ENCODE measurements around the gene ANKRD16.

DNA sequence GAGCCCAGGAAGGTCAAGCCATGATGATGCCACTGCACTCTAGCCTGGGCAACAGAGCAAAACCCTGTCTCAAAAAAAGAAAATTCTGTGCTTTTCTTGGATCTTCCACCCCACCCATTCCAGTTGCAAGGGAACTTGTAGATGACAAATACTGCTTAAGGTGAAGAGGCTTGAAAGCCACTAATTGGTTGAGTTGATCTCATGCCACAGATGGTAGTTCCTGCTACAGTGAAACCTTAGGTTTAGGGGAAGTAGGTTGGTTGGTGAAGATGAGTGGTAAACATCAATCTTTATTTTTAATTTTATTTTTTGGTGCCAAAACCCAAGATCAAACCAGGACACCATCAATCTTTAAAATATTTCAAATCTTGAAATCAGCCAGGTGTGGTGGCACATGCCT lies 73.5 kb downstream of the ANKRD16 start:
- TF ChIP-seq, protein P1, sequence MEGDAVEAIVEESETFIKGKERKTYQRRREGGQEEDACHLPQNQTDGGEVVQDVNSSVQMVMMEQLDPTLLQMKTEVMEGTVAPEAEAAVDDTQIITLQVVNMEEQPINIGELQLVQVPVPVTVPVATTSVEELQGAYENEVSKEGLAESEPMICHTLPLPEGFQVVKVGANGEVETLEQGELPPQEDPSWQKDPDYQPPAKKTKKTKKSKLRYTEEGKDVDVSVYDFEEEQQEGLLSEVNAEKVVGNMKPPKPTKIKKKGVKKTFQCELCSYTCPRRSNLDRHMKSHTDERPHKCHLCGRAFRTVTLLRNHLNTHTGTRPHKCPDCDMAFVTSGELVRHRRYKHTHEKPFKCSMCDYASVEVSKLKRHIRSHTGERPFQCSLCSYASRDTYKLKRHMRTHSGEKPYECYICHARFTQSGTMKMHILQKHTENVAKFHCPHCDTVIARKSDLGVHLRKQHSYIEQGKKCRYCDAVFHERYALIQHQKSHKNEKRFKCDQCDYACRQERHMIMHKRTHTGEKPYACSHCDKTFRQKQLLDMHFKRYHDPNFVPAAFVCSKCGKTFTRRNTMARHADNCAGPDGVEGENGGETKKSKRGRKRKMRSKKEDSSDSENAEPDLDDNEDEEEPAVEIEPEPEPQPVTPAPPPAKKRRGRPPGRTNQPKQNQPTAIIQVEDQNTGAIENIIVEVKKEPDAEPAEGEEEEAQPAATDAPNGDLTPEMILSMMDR (IDR thresholded peaks at IDR 0.05), result no peak
- TF ChIP-seq ZFX (IDR thresholded peaks at IDR 0.05; ENCODE audit: borderline replicate concordance), result no peak
